Smooth muscle cell (in vitro differentiated cells): ENCODE data around the gene MMP24OS. TPM values are rescaled to one million over a fixed set of nuclear protein-coding genes. Genes with fewer than 3 reads are reported as not detected.

ENCODE experiments used
- DNase-seq: peaks from one replicate; lab custom pipeline; 2025; ENCODE audit not compliant: unreplicated experiment; lab: John Stamatoyannopoulos, UW
- H2AFZ ChIP-seq: fragments of 200-600 bp; sonication (generic); 2 replicates; pipeline ENCODE4 v1.6.0; 2016; ENCODE audit warnings: antibody characterized with exemption, low read depth, mild to moderate bottlenecking
- H3F3A ChIP-seq: fragments of 200-600 bp; sonication (generic); 2 replicates; pipeline ENCODE4 v1.6.0; 2017; ENCODE audit warnings: antibody characterized with exemption, low read depth
- H3K27ac ChIP-seq: fragments of 200-600 bp; sonication (generic); 2 replicates; pipeline ENCODE4 v1.5.1; 2016; ENCODE audit warnings: low read depth, mild to moderate bottlenecking
- H3K27me3 ChIP-seq: fragments of 200-600 bp; sonication (generic); 2 replicates; pipeline ENCODE4 v1.6.1; 2016; ENCODE audit warnings: low read depth, mild to moderate bottlenecking
- H3K36me3 ChIP-seq: fragments of 200-600 bp; sonication (generic); 2 replicates; pipeline ENCODE4 v1.5.1; 2016; ENCODE audit warnings: low read depth
- H3K4me1 ChIP-seq: fragments of 200-600 bp; sonication (generic); 2 replicates; pipeline ENCODE4 v1.5.1; 2016; ENCODE audit warnings: low read depth
- H3K4me2 ChIP-seq: fragments of 200-600 bp; sonication (generic); 2 replicates; pipeline ENCODE4 v1.6.0; 2016; ENCODE audit warnings: mild to moderate bottlenecking
- H3K4me3 ChIP-seq: fragments of 200-600 bp; sonication (generic); 2 replicates; pipeline ENCODE4 v1.5.1; 2016; ENCODE audit warnings: mild to moderate bottlenecking
- H3K79me2 ChIP-seq: fragments of 200-600 bp; sonication (generic); 2 replicates; pipeline ENCODE4 v1.6.0; 2016; ENCODE audit warnings: low read depth, mild to moderate bottlenecking
- H3K9ac ChIP-seq: fragments of 200-600 bp; sonication (generic); 2 replicates; pipeline ENCODE4 v1.6.0; 2016; ENCODE audit warnings: low read depth
- H3K9me3 ChIP-seq: fragments of 200-600 bp; sonication (generic); replicated peaks from 2 replicates; pipeline ENCODE4 v1.5.1; 2016; ENCODE audit warnings: low read depth
- H4K20me1 ChIP-seq: fragments of 200-600 bp; sonication (generic); 2 replicates; pipeline ENCODE4 v1.6.0; 2016; ENCODE audit warnings: low read depth
- CTCF ChIP-seq: fragments of 200-600 bp; sonication (generic); IDR thresholded peaks from 2 replicates; pipeline ENCODE4 v1.5.1; 2017; ENCODE audit warnings: borderline replicate concordance, mild to moderate bottlenecking, antibody characterized with exemption; ENCODE audit not compliant: insufficient read depth, poor library complexity, severe bottlenecking
- WGBS: methylation state at CpG from one replicate; pipeline ENCODE4 v1.1.7; 2016; ENCODE audit warnings: low lambda C conversion rate; 5-methylcytosine and 5-hydroxymethylcytosine counted together
- polyA plus RNA-seq: library from polyadenylated mRNA; unstranded; fragments of >200 nt; fragmentation: Nextera tagmentation; extraction: Ambion mirVana; gene quantifications from 2 replicates; pipeline ENCODE4 v1.2.1, GENCODE V29; 2016
- total RNA-seq: library from RNA; depleted of rRNA; stranded (reverse); fragments of >200 nt; gene quantifications from 2 replicates; pipeline ENCODE4 v1.2.3, GENCODE V29; 2014

Gene MMP24OS
- total and polyA plus RNA-seq, 2 experiments from 2014 or later: 14.3 to 44.7 TPM

DNA sequence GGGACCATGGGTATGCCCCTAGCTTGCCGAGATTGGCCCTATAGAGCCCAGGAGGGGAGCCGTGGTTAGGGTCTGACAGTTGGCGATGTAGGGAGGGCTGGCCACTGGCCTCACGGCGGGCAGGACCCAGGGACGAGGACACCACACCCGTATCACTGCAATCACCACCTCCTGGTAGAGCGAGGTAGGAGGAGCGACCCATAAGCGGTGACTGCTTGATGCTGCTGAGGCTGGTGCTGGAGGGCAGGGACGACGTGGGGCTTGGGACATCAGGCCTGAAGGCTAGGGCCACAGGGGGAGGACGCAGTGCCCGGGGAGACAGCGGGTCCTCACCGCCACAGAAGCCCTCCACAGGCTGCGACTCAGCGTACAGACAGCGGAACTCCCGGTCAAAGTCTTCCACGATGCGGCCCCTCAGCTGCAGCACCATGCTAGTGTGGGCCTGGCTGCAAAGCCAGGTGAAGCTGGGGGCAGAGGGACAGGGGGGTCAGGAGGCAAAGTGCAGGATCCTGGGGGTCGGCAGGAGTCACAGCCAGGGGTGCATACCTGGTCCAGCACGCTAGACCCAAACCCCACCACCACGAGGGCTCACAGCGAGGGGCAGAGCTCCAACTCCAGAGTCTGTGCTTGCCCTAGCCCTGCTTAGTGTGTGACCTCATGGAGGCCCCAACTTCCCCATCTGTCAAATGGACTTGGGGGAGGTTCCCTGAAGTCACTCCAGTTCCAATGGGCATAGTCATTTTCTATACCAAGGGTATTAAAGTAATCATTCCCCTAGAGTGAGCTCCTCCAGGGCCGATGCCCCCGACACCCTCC lies 9.8 kb upstream of the MMP24OS start:
- Histone ChIP-seq H3K4me1 (peaks cover 8% of the 10 kb centered on the region), H3K27ac (no peak overlapping the region), H3K27me3 (no peaks in the 10 kb centered on the region), H2AFZ (no peak overlapping the region), H3K9ac (no peak overlapping the region), H4K20me1 (peaks cover 8% of the 10 kb centered on the region), H3K79me2 (peaks cover 16% of the 10 kb centered on the region), H3K9me3 (no peaks in the 10 kb centered on the region), H3F3A (no peaks in the 10 kb centered on the region), H3K4me3 (no peak overlapping the region), H3K36me3 (no peaks in the 10 kb centered on the region), H3K4me2 (no peak overlapping the region)
- no peak for DNase-seq
- TF ChIP-seq CTCF: no peak
- 94% methylated on average over 25 of the region's 28 CpGs for WGBS

DNA sequence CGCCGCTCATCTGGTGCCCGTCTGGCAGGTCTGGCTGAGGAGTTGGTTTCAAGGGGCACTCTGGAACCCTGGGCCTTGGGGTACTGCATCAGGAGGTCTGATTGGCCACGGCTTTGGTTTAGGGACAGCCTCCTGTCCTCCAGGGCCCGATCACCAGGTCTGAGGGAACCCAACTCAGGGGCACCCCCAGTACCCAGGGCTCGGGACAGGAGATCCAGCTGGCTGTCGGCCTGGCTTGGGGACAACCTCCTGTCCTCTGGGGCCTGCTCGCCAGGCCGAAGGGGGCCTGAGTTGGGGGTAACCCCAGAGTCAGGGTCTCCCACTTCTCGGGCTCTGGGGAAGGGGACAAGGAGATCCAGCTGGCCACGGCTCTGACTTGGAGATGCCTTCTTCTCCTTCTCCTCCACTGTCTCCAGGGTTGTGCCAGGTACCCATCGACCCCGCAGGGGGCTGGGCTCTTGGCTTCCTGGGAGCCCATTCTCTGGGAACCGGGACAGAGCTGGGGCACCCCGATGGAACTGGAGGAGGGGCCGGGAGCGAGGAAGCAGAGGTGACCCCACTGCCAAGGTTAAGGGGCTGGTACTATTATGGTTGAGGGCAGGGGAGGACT lies 9.1 kb upstream of the MMP24OS start:
- no peak for DNase-seq
- Histone ChIP-seq H3K4me1 (peaks cover 8% of the 10 kb centered on the region), H2AFZ (no peak overlapping the region), H4K20me1 (peaks cover 8% of the 10 kb centered on the region), H3F3A (no peaks in the 10 kb centered on the region), H3K4me3 (no peak overlapping the region), H3K27me3 (no peaks in the 10 kb centered on the region), H3K9me3 (no peaks in the 10 kb centered on the region), H3K79me2 (peaks cover 23% of the 10 kb centered on the region), H3K27ac (no peak overlapping the region), H3K9ac (no peak overlapping the region), H3K36me3 (no peaks in the 10 kb centered on the region), H3K4me2 (no peak overlapping the region)
- TF ChIP-seq CTCF: no peak
- WGBS: 97% methylated on average over 17 of the region's 17 CpGs

DNA sequence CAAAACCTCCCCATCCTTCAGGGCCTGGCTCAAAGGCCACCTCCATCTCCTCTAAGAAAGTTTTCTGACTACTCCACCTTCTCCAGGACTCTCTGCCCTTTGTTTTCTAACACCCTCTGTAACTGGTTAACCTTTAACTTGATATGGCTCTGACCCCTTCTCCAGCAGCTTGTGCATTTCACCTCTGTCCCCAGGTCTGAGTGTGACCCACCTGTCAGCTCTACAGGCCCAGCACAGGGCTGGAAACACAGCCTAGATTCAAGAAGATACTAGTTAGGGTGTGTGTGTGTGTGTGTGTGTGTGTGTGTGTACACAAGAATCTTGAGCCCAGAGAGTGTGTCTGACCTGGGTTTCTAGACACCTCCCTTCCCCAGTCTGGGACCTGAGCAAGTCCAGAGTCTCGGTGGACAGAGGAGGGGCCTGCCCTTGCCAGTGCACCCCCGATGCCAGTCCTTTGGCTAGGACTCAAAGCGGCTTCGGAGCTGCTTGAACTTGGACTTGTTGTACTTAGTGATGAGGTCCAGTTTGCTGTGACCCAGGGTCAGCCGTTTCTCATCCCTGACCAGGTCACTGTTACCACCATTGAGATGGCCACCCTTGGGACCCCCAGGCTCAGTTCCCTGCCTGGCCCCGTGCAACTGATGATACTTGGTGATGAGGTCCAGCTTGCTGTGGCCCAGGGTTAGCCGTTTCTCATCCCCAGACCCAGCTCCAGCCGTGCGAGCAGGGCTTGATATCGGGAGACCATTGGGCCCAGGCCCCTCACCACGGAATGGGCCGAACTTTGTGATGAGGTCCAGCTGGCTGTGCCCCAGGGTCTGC lies 8.4 kb upstream of the MMP24OS start:
- Histone ChIP-seq H3K27me3 (no peaks in the 10 kb centered on the region), H3F3A (peaks cover 3% of the 10 kb centered on the region), H3K79me2 (peaks cover 30% of the 10 kb centered on the region), H3K9ac (no peak overlapping the region), H3K4me1 (peaks cover 8% of the 10 kb centered on the region), H3K36me3 (no peaks in the 10 kb centered on the region), H3K9me3 (no peaks in the 10 kb centered on the region), H4K20me1 (peaks cover 8% of the 10 kb centered on the region), H3K4me3 (no peak overlapping the region), H3K4me2 (no peak overlapping the region), H3K27ac (peak overlapping the region; percentile 33), H2AFZ (no peak overlapping the region)
- TF ChIP-seq CTCF: no peak
- no peak for DNase-seq
- 99% methylated on average over 12 of the region's 12 CpGs for WGBS
